ENCODE results near the gene ZBTB17. TPM values are rescaled to one million over a fixed set of nuclear protein-coding genes. Genes with fewer than 3 reads are reported as not detected.

Gene ZBTB17
- total RNA-seq, 1 donor from 2014 or later: 56.5 TPM

GRCh38 chr1:15991427-15992186 lies 15.7 kb upstream of the ZBTB17 start:
- intact Hi-C loops (cut with micrococcal nuclease): no loop called here

DNA sequence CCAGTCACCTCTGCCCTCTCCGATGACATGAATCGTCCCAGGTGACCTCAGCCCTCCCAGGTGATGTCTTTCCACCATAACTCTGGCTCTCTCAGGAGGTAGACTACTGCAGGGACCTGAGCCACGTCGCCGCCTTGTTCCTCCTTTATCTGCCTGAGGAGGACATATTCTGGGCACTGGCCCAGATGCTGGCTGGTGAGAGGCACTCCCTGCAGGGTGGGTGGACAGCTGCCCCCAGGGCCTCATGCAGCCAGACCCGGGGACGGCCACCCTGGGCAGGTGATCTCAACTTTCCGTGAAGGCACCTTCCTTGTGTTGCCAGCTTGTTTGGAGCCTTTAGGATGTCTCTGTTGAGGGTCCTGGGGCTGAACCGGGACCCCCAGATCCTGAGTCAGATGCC lies 13.9 kb upstream of the ZBTB17 start:
- intact Hi-C loops (cut with micrococcal nuclease): no loop called here

- intact Hi-C loops (cut with micrococcal nuclease): no loop called here
These were observed 13.2 kb upstream of the ZBTB17 start for GRCh38 chr1:15988856-15989736.

- intact Hi-C loops (cut with micrococcal nuclease): no loop called here
These were observed 9.9 kb upstream of the ZBTB17 start for GRCh38 chr1:15985611-15986297.

DNA sequence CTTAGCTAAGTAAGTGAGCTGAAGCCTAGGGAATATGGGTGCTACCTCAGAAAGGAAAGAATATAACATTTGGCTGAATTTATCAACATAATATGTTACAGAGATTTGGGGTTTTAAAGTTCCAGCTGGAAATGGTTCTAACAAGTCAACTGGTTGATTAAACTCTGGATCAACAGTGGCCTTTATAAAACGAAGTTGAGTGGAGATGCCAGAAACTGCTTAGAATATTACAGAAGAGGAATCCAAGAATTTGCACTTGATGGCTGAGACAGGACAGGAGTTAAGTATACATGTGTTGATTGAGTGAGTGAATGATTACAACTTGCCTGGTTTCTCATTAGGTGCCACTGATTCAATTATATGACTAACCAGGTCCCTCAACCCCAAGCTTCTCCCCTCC lies 7.4 kb upstream of the ZBTB17 start:
- intact Hi-C loops (cut with micrococcal nuclease): no loop called here

- intact Hi-C loops (cut with micrococcal nuclease): no loop called here
These were observed 5.8 kb upstream of the ZBTB17 start for GRCh38 chr1:15981679-15982078.

- intact Hi-C loops (cut with micrococcal nuclease): loop anchor here (2.0 kb wide), 2 partner anchors 59 to 229 kb away; no protein-coding TSS in a partner anchor
These were observed 2.0 kb upstream of the ZBTB17 start for GRCh38 chr1:15977947-15978346.

DNA sequence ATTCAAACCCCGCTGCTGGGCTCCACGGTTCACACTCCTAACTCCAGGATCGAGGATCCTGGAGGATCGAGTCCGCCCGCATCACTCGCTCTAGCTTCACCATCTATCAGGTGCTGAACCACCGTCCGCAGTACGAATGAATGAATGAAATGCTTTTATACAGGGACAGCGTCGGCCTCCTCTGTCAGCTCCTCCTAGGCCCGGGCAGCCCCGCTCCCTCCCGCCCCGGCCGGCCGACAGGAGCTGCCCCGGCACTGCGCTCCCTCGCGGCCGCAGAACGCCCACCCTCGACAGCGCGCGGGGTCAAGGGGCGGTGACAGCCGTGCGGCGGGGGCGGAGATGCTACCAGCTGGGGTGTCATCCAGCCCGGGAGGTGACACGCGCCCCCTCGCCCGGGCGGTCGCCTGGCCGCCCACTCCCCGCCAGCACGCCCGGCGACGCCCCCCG lies 520 bp downstream of the ZBTB17 start:
- intact Hi-C loops (cut with micrococcal nuclease): loop anchor here (1.0 kb wide), 1 partner anchor 9 kb away; no protein-coding TSS in a partner anchor

DNA sequence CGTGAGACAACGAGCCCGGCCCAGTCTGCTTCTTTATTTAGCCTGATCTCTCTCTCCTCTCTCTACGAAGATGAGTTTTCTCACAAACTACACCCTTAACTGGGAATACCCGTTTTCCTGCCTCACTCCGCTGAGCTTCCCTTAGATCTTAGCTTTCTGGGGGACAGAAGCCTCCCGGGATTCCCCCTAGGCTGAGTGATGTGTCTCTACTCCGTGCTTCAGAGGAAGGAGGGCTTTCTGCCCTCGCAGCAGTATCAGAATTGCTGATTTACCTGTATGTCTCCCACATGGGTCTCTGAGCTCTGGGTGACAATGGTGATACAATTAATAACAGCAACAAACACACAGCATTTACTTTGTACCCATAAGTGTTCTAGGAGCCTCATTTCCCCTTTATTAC lies 1.0 kb downstream of the ZBTB17 start:
- intact Hi-C loops (cut with micrococcal nuclease): loop anchor here (1.0 kb wide), 1 partner anchor 9 kb away; no protein-coding TSS in a partner anchor

- intact Hi-C loops (cut with micrococcal nuclease): no loop called here
These were observed 2.1 kb downstream of the ZBTB17 start for GRCh38 chr1:15973772-15974171.

GRCh38 chr1:15972409-15972808 lies 3.5 kb downstream of the ZBTB17 start:
- intact Hi-C loops (cut with micrococcal nuclease): no loop called here

GRCh38 chr1:15970911-15971310 lies 5.0 kb downstream of the ZBTB17 start:
- intact Hi-C loops (cut with micrococcal nuclease): no loop called here

- intact Hi-C loops (cut with micrococcal nuclease): no loop called here
These were observed 6.5 kb downstream of the ZBTB17 start for GRCh38 chr1:15969321-15969880.

GRCh38 chr1:15968172-15968571 lies 7.7 kb downstream of the ZBTB17 start:
- intact Hi-C loops (cut with micrococcal nuclease): no loop called here

DNA sequence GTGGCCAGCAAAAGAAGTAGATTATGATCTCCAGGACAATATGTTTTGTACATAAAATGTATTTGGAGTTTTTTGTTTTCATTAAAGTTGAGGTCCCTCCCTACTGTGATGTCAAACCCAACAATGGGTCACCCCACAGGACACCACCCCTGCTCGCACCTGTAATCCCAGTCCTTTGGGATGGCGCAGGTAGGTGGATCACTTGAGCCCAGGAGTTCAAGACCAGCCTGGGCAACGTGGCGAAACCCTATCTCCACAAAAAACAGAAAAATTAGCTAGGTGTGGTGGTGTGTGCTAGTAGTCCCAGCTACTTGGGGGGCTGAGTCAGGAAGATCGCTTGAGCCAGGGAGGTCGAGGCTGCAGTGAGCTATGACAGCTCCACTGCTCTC lies 9.0 kb downstream of the ZBTB17 start:
- intact Hi-C loops (cut with micrococcal nuclease): loop anchor here (1.0 kb wide), 5 partner anchors 8 to 133 kb away; partner anchors contain the start of gene SPEN

DNA sequence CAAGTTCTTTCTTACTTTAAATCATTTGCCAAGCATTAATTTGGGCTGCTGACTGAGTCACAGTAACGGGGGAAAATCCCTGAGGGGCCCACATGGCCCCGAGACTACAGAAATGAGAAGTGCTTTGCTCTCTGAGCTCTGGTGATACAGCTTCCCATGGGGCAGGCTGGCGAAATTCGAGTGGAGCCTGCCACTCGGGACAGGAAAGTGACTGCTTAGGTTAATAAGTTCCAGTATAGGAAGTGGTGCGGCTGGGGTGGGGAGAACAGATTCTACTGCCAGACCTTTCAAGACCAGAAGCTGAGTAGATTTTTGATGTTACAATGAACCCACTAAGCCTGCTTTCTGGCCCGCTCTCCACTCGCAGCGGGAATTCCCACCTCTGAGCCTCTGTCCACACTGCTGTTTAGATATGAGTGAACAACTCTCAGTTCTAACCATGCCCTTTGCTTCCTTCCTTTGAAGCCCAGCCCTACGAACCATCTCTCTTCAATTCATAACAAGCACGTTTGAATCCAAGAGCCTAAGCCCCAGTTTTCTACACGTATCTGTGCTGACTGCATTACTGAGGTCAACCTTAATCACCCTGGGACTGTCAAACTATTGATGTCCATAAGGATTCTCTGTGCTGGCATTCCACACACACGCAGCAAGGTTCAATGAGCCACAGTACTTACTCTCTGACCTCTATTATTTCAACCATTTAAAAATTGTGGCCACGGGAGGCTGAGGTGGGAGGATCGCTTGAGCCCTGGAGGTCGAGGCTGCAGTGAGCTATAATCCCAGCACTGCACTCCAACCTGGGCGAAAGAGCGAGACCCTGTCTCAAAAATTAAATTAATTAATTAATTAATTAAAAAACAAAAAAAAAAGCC lies 9.6 kb downstream of the ZBTB17 start:
- intact Hi-C loops (cut with micrococcal nuclease): loop anchor here (1.0 kb wide), 5 partner anchors 9 to 132 kb away; partner anchors contain the start of gene SPEN

GRCh38 chr1:15965228-15965767 lies 10.6 kb downstream of the ZBTB17 start:
- intact Hi-C loops (cut with micrococcal nuclease): no loop called here

GRCh38 chr1:15963968-15964648 lies 11.8 kb downstream of the ZBTB17 start:
- intact Hi-C loops (cut with micrococcal nuclease): no loop called here

- intact Hi-C loops (cut with micrococcal nuclease): no loop called here
These were observed 12.4 kb downstream of the ZBTB17 start for GRCh38 chr1:15963363-15963967.

Data from T-helper 1 cell treated with Interleukin-12 subunit alpha and Interleukin-12 subunit beta and Interleukin-4 antibody, amounts not matched to agents 30 ng/mL and 1 ng/mL, for 36 hours (primary cell).